GM21515 (cell line): Measurements from ENCODE around the gene MAP3K20.
A peak's percentile ranks its signal among the peaks of the same experiment; 100 is the strongest.
"Not testable (repeated sequence)": the region's sequence is repeated elsewhere in the genome, so short reads cannot be mapped to it uniquely, and the experiment has no call there.

ENCODE experiments used
- ATAC-seq: cut with Tn5 transposase; IDR thresholded peaks from one replicate; pipeline ENCODE4 v1.9.1; 2021; ENCODE audit not compliant: unreplicated experiment

MAP3K20 gene

GRCh38 chr2:173086518-173087213, 11.0 kb downstream of the MAP3K20 start:
- no peak for ATAC-seq

DNA sequence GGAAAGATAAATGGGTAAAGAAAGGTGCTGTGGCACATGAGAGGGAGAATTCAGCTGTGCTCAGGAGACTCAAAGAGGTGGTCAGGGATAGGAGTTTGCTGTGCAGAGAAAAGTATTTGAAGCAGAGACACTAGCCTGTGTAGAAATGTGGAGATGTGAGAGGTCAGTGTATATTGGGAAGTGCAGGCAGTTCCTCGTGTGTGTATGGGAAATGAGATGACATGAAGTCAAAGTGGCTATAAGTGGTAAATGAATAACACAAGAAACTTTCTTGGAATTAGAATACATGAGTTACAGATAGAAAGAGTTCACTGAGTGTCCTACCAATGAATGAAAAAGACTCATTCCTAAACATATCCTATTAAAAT, 11.6 kb downstream of the MAP3K20 start:
- no peak for ATAC-seq

DNA sequence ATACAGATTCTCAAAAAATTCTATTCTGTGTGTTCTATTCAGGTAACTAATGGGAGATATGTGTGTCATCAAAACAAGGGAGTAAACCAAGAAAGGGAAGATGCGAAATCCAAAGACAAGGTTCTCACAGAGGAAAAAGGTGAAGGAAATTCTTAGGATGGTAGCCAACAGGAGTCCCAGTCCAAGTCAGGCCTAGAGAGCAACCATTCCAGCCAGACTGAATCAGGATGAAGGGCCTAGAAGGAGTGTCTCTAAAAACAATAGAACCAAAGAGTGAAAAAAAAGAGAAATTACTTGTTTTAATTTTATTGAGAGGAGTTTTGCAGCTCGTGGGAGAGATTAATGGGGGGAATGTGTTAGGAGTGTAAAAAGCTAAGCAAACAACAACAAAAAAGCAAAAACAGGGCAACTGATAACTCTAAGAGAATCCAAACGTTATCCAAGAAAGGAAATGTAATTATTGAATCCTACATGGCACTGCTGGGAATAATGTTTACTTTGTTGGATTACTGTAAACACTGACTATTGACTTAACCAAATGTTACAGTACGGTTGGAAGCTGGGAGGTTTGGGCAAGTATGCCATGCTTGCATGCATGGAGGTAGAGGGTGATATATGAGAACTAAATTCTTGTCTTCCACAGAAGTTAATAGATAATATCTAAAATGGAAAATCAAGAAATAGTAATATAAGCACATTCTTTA, 12.3 kb downstream of the MAP3K20 start:
- no peak for ATAC-seq

DNA sequence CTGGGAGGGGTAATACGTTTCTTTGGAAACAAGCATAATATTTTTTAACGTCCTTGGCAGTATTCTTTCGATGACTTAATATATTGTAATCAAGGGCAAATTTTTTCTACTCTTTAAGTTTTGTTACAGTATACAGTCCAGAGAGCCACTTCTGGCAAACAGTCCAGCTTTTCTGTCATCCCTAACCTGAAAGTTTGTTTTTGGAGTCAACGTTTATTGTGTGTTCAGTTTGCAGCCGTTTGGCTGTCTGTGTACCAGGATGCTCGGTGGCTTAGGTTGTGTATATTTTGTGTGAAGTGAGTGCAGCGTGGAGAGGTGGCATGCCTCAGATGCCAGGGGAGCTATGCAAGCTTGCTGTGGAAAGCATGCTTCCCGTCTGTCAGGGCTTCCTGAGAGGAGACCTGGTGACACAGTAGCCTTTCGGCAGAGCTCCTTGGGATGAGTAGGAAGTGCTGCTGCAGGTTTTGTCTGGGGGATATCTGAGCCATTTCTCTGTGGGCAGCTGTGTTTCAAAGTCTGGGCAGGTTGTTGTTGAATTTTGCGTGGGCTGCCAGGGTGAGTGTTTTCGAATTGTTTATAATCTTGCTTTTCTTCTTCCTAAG, 14.7 kb downstream of the MAP3K20 start:
- ATAC-seq: no peak

- ATAC-seq: no peak
Measured at GRCh38 chr2:173090973-173091660, 15.5 kb downstream of the MAP3K20 start.

DNA sequence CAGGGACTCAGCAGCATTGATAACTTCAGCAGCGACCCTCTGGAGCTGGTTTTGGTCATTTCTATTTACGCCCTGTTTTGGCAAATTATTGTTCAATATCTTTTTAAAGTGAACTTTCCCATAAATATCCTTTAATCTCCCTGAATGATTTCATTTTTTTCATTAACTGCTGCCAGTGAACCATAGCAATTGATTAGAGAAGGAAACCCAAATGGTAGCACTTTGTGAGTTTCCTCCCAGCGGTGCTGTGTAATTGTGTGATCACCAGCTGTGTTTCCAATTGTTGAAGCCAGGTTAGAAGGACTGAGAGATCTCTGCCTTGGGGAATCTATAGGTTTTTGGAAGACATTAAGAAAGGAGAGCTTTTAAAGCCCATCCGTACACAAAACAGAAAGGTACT, 16.3 kb downstream of the MAP3K20 start:
- no peak for ATAC-seq

GRCh38 chr2:173092844-173093402, 17.3 kb downstream of the MAP3K20 start:
- ATAC-seq: no peak

- not testable (repeated sequence) for ATAC-seq
Measured at GRCh38 chr2:173093617-173094016, 18.0 kb downstream of the MAP3K20 start.

GRCh38 chr2:173094731-173095130, 19.1 kb downstream of the MAP3K20 start:
- ATAC-seq: no peak

- ATAC-seq: no peak
Measured at GRCh38 chr2:173095356-173095755, 19.7 kb downstream of the MAP3K20 start.

- no peak for ATAC-seq
Measured at GRCh38 chr2:173099271-173099670, 23.6 kb downstream of the MAP3K20 start.

- ATAC-seq: no peak
Measured at GRCh38 chr2:173099804-173100203, 24.2 kb downstream of the MAP3K20 start.

DNA sequence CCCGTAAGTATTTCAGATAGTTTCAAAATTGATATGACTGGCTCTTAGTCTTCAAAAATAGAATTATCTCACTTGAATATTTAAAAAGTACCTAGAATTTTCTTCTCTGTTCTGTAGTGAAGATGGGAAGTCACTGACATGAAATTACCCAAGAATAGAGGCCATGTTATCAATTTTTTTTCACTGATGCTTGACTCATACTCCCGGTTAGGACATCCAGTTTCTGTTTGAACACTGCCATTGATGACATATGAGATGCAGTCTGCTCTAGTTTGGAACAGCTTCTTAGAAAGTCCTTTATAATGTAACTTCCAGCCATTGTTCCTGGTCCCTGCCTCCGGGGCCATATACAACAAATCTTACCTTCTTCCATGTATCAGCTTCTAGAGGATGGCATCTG, 26.0 kb downstream of the MAP3K20 start:
- peak; percentile 64 for ATAC-seq

- no peak for ATAC-seq
Measured at GRCh38 chr2:173104156-173104555, 28.5 kb downstream of the MAP3K20 start.

DNA sequence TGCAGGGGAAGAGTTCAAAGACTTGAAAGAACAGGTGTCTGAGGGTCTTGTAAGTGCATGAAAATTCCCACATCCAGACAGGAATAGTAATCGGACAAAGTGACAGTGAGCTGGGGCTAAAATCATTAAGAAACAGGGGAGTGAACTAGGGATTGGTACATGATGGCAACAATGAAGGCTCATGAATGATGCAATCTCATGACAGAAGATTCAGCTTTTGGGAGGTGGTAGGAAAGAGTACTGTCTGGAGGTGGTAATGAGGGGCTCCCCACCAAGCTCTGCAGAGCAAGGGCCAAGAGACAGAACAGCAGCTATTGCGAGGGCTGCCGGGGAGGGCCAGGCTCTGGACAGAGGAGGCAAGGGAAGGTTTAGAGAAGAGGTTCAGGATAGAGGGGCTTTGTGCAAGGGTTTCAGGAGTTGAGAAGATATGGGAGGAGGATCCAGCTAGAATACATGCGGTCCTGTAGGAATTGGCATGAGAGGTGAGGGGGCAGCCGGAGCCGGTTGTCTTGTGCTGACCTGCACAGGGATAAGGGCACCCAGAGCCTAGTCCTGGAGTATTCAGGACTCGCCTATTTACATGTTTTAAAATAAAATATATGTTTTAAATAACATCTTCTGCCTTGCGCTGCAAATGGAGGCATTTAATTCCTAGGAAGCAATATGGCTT, 31.4 kb downstream of the MAP3K20 start:
- ATAC-seq: no peak

DNA sequence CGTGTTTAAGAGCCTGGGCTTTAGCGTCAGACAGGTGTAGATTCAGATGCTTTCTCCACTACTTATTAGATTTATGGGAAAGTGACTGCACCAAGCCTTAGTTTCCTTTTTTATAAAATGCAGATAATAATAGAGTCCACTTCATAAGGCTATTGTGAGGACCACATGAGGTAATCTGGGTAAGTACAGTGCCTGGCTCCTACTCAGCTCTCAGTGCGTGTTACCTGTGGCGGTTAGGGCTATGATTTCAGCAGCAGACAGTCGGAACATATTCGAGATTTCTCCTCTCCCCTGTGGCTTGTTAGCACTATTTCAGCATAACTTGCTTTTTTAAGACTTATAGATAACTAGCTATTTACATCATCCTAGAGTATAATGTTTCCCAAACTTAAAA, 32.0 kb downstream of the MAP3K20 start:
- ATAC-seq: no peak

GRCh38 chr2:173109253-173110188, 33.9 kb downstream of the MAP3K20 start:
- no peak for ATAC-seq

GRCh38 chr2:173117678-173118077, 42.0 kb downstream of the MAP3K20 start:
- no peak for ATAC-seq

GRCh38 chr2:173118395-173118794, 42.7 kb downstream of the MAP3K20 start:
- no peak for ATAC-seq
